Stimulated activated CD4-positive, alpha-beta T cell treated with anti-CD3 and anti-CD28 coated beads, Interleukin-15, amount 100 ng/mL, for 48 hours (primary cell): Measurements from ENCODE around the gene TSPAN8.
"Not testable (repeated sequence)": the region's sequence is repeated elsewhere in the genome, so short reads cannot be mapped to it uniquely, and the experiment has no call there.

ENCODE experiments used
- DNase-seq, 2 donors: peaks; one replicate each; pipeline ENCODE4 v3.0.0-alpha.2; 2020; ENCODE audit warnings: low read depth in 2 of 2

TSPAN8 gene

DNA sequence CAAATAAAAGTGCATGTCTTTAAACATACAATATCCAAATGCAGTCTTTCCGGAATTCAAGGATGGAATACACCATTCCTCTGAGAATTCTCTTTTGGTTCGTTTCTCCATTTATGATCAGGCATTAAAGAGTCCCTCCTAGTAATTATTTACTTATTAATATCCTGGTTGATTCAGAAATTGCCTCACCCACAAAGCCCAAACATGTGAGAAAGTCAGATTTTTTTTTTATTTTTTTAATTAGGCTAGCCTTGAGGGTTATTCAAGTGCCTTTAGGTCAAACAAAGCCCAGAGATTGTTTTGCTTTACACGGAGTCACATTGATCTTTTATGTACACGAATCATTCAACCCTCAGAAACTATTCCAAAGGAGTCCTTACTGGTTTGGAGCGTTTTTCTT, 6.4 kb upstream of the TSPAN8 start:
- DNase-seq, result no peak

DNA sequence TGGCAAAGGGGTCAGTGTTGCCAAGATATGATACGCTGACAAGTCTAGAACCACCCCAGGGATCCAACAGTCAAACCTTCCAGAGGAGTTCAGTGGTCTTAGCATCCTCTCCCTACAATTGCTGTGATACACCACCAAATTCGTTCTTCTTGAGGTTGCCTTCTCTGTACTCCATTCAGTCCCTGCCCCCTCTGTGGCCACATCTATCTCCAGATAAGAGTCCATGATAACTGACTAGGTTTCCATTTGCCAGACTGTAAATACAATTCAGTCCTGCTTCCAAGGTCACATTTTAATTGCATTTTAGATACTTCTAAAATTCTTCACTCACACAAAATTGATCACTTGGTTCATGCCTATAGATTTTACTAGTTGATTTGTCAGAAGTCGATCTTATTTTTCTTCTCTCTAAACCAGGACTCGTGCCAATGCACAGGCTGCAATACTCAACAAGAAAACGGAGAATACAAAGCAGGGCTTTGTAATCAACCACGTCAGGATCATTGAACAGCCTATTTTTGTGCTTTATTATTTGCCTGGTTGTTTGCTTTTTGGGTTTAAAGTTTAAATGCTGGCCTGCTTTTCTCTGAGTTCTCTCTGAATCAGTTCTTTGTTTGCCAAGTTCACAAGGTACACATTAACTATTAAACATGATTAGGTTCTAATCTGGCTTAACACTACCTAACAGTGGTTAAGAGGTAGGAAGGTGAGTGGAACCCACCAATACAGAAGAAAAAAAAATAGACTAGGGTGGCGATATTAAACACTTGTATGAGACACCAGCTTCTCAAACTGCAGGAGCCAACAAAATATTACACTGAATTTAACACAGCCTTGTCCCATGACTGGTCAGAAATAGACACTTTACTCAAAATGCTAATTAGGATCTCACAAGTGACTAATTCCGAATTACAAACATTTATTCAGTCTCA, 5.3 kb upstream of the TSPAN8 start:
- DNase-seq, result no peak

DNA sequence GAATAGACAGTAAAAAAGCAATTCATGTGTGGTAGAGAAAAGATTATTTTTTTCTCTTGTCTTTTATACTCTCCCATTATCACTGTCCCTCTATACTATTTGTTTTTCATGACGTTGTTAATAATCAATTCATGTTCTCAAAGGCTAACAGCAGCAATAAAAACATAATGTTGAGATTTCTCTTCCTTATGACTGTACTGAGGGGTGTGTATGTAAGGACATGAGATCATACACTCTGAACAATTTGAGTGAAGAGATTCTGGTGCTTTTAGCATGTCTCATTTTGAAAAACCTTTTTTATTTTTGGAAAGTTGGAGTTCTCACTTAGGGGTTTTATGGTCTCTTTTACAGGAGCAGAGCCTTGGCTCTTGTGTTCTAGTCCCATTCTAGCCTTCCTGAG, 3.8 kb upstream of the TSPAN8 start:
- DNase-seq, result no peak

DNA sequence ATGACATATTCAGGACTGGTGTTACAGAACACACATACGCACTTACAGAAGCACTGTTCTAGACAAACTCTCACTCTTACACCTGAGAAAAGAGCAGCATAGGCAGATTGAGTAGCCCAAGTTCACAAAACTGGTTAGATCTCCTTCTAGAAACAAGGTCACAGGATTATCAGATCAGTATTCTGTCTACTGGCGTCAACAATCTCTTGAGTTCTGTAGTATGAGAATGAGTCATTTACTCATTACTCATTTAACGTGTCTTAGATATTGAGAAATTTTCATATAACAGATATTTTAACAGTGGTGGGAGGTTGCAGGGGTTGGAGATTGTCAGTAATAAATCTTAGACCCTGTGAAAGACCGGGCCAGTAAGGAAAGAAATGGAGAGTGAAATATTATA, 2.8 kb upstream of the TSPAN8 start:
- DNase-seq, result no peak

DNA sequence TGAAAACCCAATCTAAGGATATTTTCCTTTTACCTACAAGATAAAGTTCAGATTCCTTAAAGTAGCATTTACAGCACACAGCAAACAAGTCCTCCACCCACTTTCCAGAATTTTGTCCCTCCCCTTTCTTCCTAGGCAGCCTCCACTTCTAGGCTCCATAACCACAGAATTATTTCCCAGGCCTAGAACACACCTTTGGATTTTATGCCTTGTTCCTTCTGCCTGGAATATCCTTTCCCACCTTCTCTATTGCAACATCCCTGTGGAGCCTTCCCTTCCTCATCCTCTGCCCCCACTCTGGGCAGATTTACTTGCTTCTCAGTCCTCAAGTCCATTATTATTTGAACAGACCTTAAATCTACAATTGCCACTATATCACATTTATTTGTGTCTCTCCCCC, 2.1 kb upstream of the TSPAN8 start:
- no peak for DNase-seq

DNA sequence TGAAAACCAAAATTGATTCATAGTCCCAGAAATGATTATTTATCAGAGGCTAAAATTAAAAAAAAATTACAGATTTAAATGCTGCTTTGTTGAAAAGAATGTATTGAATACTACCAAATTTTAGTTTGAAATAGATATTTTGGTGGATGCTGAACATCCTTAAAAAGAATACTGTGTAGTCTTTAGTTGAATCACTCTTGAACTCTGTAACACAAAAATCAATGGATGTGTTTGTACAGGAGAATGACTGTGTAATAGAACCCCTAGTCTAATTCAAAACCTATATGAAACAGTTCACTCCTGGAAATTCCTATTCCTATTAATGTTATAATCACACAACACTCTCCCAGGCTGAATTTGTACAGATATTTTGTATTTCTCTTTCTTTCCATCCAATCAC, 1.5 kb upstream of the TSPAN8 start:
- no peak for DNase-seq

- DNase-seq, result no peak
These were observed 623 bp upstream of the TSPAN8 start for GRCh38 chr12:71158361-71158882.

DNA sequence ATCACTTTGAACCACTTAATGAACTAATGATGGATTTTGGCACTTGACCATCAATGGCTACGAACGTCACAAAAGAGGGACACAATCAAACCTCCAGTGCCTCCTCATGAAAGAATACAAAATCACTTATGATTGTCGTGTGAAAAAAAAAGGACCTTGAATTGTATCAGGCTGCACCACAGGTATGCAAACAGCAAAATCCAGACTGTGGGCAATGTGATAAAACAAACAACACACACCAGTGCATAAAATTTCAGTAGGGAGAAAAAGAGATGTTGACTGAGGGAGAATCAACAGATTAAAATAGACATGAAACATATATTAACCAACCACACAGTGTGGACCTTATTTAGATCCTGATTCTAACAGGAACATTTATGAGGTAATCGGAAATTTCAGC, 2.6 kb downstream of the TSPAN8 start:
- no peak for DNase-seq

DNA sequence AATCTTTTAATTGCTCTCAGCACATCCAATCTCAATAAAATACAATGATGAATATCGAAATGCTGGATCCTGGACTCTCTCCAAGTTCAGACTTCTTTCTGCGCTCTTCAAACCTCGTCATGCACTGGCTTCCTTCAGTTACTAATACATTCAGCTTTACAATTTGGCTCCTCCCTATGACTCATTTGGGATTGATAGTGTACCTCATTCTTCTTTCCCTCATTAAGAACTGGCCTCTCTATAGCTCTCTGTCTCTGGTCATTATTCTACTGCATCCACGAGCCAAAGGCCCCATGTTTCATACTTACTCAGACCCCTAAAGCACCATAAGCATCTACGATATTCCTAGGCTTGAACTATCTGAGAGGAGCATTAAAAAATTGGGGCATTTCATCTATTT, 4.9 kb downstream of the TSPAN8 start:
- DNase-seq, result no peak

DNA sequence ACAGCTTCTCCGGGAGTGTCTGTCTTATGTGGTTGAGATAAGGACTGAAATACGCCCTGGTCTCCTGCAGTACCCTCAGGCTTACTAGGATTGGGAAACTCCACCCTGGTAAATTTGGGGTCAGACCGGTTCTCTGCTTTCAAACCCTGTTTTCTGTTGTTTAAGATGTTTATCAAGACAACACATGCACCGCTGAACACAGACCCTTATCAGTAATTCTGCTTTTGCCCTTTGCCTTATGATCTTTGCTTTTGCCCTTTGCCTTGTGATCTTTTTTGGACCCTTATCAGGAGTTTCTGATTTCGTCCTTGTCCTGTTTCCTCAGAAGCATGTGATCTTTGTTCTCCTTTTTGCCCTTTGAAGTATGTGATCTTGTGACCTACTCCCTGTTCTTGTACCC, 7.8 kb downstream of the TSPAN8 start:
- DNase-seq, result not testable (repeated sequence)

- DNase-seq, result no peak
These were observed 13.1 kb downstream of the TSPAN8 start for GRCh38 chr12:71144682-71145081.

GRCh38 chr12:71142956-71143355, 14.8 kb downstream of the TSPAN8 start:
- no peak for DNase-seq

GRCh38 chr12:71142016-71142415, 15.8 kb downstream of the TSPAN8 start:
- no peak for DNase-seq

GRCh38 chr12:71141378-71141926, 16.3 kb downstream of the TSPAN8 start:
- DNase-seq, result no peak

DNA sequence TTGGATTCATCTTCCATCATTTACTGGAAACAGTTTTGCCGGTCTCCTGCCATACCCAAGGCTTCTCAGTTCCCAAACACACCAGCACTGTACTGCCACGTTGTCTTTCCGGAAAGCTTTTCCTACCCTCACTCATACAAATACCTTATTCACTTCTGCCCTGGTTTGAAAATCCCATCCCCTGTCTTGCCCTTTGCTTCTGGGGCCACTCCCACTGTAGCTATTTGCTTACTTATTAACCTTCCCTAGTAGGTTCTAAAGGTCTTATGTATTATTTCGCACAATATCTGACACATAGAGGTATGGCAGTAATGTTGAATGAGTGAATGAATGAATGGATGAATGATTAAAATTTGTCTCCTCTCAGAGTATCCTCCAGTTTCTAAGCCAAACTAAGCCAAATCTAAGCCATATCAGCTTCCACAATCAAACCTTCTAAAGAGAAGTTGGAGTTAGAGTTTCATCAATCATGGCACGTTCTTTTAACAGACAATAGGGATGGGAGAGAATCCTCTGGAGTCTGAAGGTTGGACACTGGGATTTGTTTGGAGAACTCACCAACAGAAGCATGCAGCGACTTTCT, 18.6 kb downstream of the TSPAN8 start:
- no peak for DNase-seq

DNA sequence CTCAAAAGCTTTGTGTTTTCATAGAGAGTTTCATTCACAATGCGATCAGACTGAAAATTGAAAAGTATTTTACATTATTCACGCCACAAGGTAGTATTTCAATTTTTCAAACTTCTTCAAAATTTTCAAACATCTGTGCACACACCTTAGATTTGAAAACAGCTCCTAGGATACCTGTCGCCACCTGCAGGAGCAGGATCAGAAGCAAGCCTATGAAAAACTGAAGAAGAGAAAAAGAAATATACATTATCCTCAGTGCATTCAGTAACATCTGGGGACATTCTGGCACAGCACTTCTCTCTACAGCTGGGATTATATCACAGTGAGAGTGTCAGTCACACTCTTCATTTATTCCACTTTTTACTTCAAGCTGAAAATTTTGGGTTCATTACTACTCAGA, 19.8 kb downstream of the TSPAN8 start:
- no peak for DNase-seq

GRCh38 chr12:71135812-71136176, 22.0 kb downstream of the TSPAN8 start:
- no peak for DNase-seq

DNA sequence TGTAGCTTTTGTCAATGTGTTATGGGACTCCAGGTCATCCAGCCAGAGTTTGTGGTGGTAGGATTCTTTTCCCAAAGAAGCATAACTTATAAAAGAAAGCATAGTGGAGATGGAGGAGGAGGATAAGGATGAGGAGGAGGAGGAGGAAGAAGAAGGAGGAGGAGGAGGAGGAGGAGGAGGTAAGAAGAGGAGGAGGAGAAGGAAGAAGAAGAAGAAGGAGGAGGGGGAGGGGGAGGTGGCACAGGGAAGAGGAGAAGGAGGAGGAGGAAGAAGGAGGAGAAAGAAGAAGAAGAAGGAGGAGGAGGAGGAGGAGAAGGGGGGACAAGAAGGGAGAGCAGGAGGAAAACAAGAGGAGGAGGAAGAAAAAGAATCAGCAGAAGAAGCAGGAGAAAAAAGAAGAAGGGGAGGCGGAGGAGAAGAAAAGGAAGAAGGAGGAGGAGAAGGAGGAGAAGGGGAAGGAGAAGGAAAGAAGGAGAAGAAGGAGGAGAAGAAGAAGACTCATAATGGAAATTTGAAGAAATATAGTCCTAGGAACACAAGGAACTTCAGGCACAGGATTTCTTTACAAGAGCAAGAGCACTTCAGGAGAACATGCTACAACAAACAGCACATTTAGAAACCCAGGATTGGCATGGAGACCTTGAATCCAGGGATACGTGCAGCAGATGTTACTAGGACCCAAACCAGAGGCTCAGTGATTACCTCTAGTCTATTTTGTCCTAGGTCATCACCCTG, 22.6 kb downstream of the TSPAN8 start:
- no peak for DNase-seq

- DNase-seq, result no peak
These were observed 23.4 kb downstream of the TSPAN8 start for GRCh38 chr12:71134405-71134804.

DNA sequence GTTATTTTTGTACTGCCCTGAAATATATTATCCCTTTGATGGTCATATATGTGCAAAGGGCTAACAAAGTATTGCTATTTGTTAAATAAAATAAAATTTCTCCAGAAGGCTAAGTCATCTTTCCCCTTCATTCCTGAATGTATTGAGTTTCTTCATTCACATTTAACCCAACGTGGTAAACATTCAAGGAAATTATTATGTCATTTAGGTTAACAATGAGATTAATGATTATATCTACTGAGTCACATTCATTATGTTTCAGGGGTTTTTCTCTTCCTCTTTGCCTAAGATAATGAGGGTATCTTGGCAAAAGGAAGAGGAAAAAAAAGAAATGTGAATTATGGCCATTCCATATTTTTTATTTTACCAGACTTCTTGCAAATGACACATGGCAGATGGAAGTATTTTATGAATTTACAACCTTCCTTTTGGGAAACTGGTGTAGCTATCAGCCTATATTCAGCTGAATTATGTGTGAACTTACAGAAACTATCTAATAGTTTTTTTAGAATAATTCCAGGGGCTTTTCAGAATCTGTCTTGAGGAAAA, 27.2 kb downstream of the TSPAN8 start:
- no peak for DNase-seq

- no peak for DNase-seq
These were observed 28.4 kb downstream of the TSPAN8 start for GRCh38 chr12:71129364-71129763.

DNA sequence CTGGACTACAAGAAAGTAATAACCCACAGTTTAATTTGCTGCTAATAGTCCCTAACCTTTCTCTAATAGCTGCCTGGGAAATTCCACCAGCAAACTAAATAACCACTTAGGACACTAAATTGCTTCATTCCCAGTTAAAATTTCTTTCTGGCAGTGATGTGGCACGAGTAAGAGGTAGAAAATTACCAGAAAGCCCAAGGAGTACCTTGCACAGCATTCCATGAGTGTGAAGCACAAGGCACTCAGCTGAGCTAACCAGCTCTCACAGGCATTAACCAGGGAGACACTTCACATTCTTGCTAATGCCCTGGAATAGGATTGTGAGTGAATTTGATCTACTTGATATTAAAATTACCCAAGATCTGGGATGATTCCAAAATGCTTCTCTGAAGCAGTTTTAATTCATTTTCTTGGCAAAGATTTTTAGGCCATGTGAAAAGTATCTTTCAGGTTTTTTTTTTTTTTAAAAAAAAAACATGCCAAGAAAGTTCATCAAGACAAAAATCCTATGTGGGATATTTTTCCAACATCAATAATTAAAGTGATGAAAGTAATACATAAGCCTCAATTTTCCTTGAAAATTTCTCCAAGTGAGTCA, 29.5 kb downstream of the TSPAN8 start:
- no peak for DNase-seq
